Uterus (tissue), 2 donors: ENCODE data around the gene TTPAL.

Experiments used
- CTCF ChIP-seq, 4 experiments: fragments of 200-600 bp in 2 of 4; fragments of 450-650 bp in 2 of 4; sonication (generic) in 2 of 4; IDR thresholded peaks; one replicate each; pipeline ENCODE4 v1.5.1; 2016 to 2019; ENCODE audit warnings: antibody characterized with exemption in 4 of 4, mild to moderate bottlenecking in 2 of 4, moderate library complexity in 1 of 4
- POLR2A ChIP-seq, 2 donors: fragments of 450-650 bp; IDR thresholded peaks; one replicate each; pipeline ENCODE4 v1.6.1; 2016; ENCODE audit warnings: antibody characterized with exemption in 2 of 2, mild to moderate bottlenecking in 1 of 2, moderate library complexity in 1 of 2

- TF ChIP-seq CTCF (IDR thresholded peaks at IDR 0.05): no peak
- TF ChIP-seq POLR2A (IDR thresholded peaks at IDR 0.05): no peak
Measured at GRCh38 chr20:44450281-44450889, 25.3 kb upstream of the TTPAL start.
